Measurements from ENCODE around the gene ERN1. TPM values are rescaled to one million over a fixed set of nuclear protein-coding genes. Genes with fewer than 3 reads are reported as not detected.
A peak's percentile ranks its signal among the peaks of the same experiment; 100 is the strongest.

Gene ERN1
- total and polyA plus RNA-seq, 2 of the 13 experiments (the other 11 are each of a cell fraction or from before 2014, with no cell fraction given): 6.0 to 12.7 TPM

- TF ChIP-seq, protein P1, sequence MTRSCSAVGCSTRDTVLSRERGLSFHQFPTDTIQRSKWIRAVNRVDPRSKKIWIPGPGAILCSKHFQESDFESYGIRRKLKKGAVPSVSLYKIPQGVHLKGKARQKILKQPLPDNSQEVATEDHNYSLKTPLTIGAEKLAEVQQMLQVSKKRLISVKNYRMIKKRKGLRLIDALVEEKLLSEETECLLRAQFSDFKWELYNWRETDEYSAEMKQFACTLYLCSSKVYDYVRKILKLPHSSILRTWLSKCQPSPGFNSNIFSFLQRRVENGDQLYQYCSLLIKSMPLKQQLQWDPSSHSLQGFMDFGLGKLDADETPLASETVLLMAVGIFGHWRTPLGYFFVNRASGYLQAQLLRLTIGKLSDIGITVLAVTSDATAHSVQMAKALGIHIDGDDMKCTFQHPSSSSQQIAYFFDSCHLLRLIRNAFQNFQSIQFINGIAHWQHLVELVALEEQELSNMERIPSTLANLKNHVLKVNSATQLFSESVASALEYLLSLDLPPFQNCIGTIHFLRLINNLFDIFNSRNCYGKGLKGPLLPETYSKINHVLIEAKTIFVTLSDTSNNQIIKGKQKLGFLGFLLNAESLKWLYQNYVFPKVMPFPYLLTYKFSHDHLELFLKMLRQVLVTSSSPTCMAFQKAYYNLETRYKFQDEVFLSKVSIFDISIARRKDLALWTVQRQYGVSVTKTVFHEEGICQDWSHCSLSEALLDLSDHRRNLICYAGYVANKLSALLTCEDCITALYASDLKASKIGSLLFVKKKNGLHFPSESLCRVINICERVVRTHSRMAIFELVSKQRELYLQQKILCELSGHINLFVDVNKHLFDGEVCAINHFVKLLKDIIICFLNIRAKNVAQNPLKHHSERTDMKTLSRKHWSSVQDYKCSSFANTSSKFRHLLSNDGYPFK (CRISPR knock-in tag; IDR thresholded peaks at IDR 0.05; ENCODE audit: borderline replicate concordance): no peak; the same call in 1 of the 2 replicates
- TF ChIP-seq SRSF4 (IDR thresholded peaks at IDR 0.05; ENCODE audit: low read depth, low read length, poor library complexity, severe bottlenecking) (no peak), ZKSCAN1 (IDR thresholded peaks at IDR 0.05; ENCODE audit: low read length) (no peak), MAFF (IDR thresholded peaks at IDR 0.05; ENCODE audit: low read depth, low read length) (no peak), MAF1 (CRISPR knock-in tag; IDR thresholded peaks at IDR 0.05; ENCODE audit: borderline replicate concordance) (no peak), PRDM15 (CRISPR knock-in tag; IDR thresholded peaks at IDR 0.05) (no peak), ZNF839 (CRISPR knock-in tag; IDR thresholded peaks at IDR 0.05; ENCODE audit: borderline replicate concordance) (no peak), RBM22 (optimal IDR thresholded peaks at IDR 0.05; ENCODE audit: low read length) (peak; percentile 37), ZNF543 (CRISPR knock-in tag; IDR thresholded peaks at IDR 0.05) (no peak; the same call in 1 of the 2 replicates), NFRKB (IDR thresholded peaks at IDR 0.05) (no peak), ETS1 (CRISPR knock-in tag; IDR thresholded peaks at IDR 0.05) (no peak; the same call in 1 of the 2 replicates), ZNF879 (CRISPR knock-in tag; IDR thresholded peaks at IDR 0.05) (no peak; the same call in 1 of the 2 replicates), ZNF841 (CRISPR knock-in tag; IDR thresholded peaks at IDR 0.05; ENCODE audit: borderline replicate concordance) (0 out of 2 replicates have a peak, but pooled peaks have one; percentile 75), SOX6 (IDR thresholded peaks at IDR 0.05) (no peak), SOX6 (CRISPR knock-in tag; IDR thresholded peaks at IDR 0.05) (no peak; the same call in none of the 2 replicates), NFKBIZ (CRISPR knock-in tag; IDR thresholded peaks at IDR 0.05) (no peak; the same call in 1 of the 2 replicates), CC2D1A (CRISPR knock-in tag; IDR thresholded peaks at IDR 0.05) (no peak), ZNF326 (CRISPR knock-in tag; IDR thresholded peaks at IDR 0.05; ENCODE audit: borderline replicate concordance) (peak; percentile 60; the same call in 1 of the 2 replicates), ZFP90 (CRISPR knock-in tag; IDR thresholded peaks at IDR 0.05; ENCODE audit: borderline replicate concordance) (no peak), ZNF501 (CRISPR knock-in tag; IDR thresholded peaks at IDR 0.05) (no peak)
- TF ChIP-seq, protein P2, sequence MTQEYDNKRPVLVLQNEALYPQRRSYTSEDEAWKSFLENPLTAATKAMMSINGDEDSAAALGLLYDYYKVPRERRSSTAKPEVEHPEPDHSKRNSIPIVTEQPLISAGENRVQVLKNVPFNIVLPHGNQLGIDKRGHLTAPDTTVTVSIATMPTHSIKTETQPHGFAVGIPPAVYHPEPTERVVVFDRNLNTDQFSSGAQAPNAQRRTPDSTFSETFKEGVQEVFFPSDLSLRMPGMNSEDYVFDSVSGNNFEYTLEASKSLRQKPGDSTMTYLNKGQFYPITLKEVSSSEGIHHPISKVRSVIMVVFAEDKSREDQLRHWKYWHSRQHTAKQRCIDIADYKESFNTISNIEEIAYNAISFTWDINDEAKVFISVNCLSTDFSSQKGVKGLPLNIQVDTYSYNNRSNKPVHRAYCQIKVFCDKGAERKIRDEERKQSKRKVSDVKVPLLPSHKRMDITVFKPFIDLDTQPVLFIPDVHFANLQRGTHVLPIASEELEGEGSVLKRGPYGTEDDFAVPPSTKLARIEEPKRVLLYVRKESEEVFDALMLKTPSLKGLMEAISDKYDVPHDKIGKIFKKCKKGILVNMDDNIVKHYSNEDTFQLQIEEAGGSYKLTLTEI (CRISPR knock-in tag; conservative IDR thresholded peaks at IDR 0.05): no peak
Measured at GRCh38 chr17:64146418-64147109, 16.6 kb upstream of the ERN1 start (continued).

All from HepG2 (cell line).